ENCODE measurements around the gene U2SURP.
A peak's percentile ranks its signal among the peaks of the same experiment; 100 is the strongest.

Gene U2SURP

GRCh38 chr3:142997330-142997729 is 4.0 kb upstream of the U2SURP start:
- POLR2A ChIA-PET, result interaction anchor here (0.6 kb wide), 1 partner anchor 423 kb away, joined by 3 read pairs; no protein-coding TSS in a partner anchor
- Histone ChIP-seq H3K9me3 (ENCODE audit: control extremely low read depth in 1 of 5, control insufficient read depth in 4 of 5, insufficient read depth in 2 of 5, low read depth in 1 of 5, low read length in 4 of 5) (no peaks in the 10 kb centered on the region), H3K4me3 (ENCODE audit: control insufficient read depth in 1 of 7, extremely low read depth in 1 of 7, insufficient read depth in 4 of 7, low read depth in 2 of 7, low read length in 6 of 7) (no peak overlapping the region), H3K36me3 (ENCODE audit: control insufficient read depth in 4 of 4, insufficient read depth in 4 of 4, low read length in 3 of 4) (no peaks in the 10 kb centered on the region), H3K27ac (ENCODE audit: insufficient read depth in 1 of 2, low read depth in 1 of 2, low read length in 2 of 2, poor library complexity in 1 of 2, severe bottlenecking in 2 of 2) (no peak overlapping the region), H3K27me3 (replicated peaks in 2 of 5; ENCODE audit: control insufficient read depth in 4 of 5, insufficient read depth in 5 of 5, low read length in 4 of 5) (no peaks in the 10 kb centered on the region), H3K4me1 (ENCODE audit: control extremely low read depth in 1 of 4, control insufficient read depth in 4 of 4, insufficient read depth in 4 of 4, low read length in 3 of 4) (peaks cover 7 to 12% (median 10%) of the 10 kb centered on the region in 4 experiments)
- no peak for DNase-seq
- no CpG with 5 or more reads among the region's 2 CpGs for WGBS (ENCODE audit: insufficient coverage)
- CTCF ChIA-PET, result interaction anchor here (0.7 to 1.6 kb wide), 4 partner anchors 16 to 410 kb away, joined by 3 to 4 read pairs (median 3); no protein-coding TSS in a partner anchor

GRCh38 chr3:142998439-142998838 is 2.9 kb upstream of the U2SURP start:
- Histone ChIP-seq H3K9me3 (ENCODE audit: control extremely low read depth in 1 of 5, control insufficient read depth in 4 of 5, insufficient read depth in 2 of 5, low read depth in 1 of 5, low read length in 4 of 5) (no peaks in the 10 kb centered on the region), H3K4me1 (ENCODE audit: control extremely low read depth in 1 of 4, control insufficient read depth in 4 of 4, insufficient read depth in 4 of 4, low read length in 3 of 4) (peaks cover 11 to 22% (median 19%) of the 10 kb centered on the region in 4 experiments), H3K27ac (ENCODE audit: insufficient read depth in 1 of 2, low read depth in 1 of 2, low read length in 2 of 2, poor library complexity in 1 of 2, severe bottlenecking in 2 of 2) (no peak overlapping the region), H3K4me3 (ENCODE audit: control insufficient read depth in 1 of 7, extremely low read depth in 1 of 7, insufficient read depth in 4 of 7, low read depth in 2 of 7, low read length in 6 of 7) (no peak overlapping the region), H3K27me3 (replicated peaks in 2 of 5; ENCODE audit: control insufficient read depth in 4 of 5, insufficient read depth in 5 of 5, low read length in 4 of 5) (no peaks in the 10 kb centered on the region), H3K36me3 (ENCODE audit: control insufficient read depth in 4 of 4, insufficient read depth in 4 of 4, low read length in 3 of 4) (no peaks in the 10 kb centered on the region)
- no peak for DNase-seq
- POLR2A ChIA-PET, result no interaction called here
- CTCF ChIA-PET, result interaction anchor here (1.5 to 1.6 kb wide), 2 partner anchors 170 to 411 kb away, joined by 3 to 4 read pairs; no protein-coding TSS in a partner anchor
- WGBS (ENCODE audit: insufficient coverage), result 88% methylated on average over 1 of the region's 3 CpGs

- Histone ChIP-seq H3K27me3 (replicated peaks in 2 of 5; ENCODE audit: control insufficient read depth in 4 of 5, insufficient read depth in 5 of 5, low read length in 4 of 5) (no peaks in the 10 kb centered on the region), H3K27ac (ENCODE audit: insufficient read depth in 1 of 2, low read depth in 1 of 2, low read length in 2 of 2, poor library complexity in 1 of 2, severe bottlenecking in 2 of 2) (peak overlapping the region in 1 of 2 experiments; percentile 98), H3K4me1 (ENCODE audit: control extremely low read depth in 1 of 4, control insufficient read depth in 4 of 4, insufficient read depth in 4 of 4, low read length in 3 of 4) (peaks cover 11 to 24% (median 20%) of the 10 kb centered on the region in 4 experiments), H3K36me3 (ENCODE audit: control insufficient read depth in 4 of 4, insufficient read depth in 4 of 4, low read length in 3 of 4) (no peaks in the 10 kb centered on the region), H3K9me3 (ENCODE audit: control extremely low read depth in 1 of 5, control insufficient read depth in 4 of 5, insufficient read depth in 2 of 5, low read depth in 1 of 5, low read length in 4 of 5) (no peaks in the 10 kb centered on the region), H3K4me3 (ENCODE audit: control insufficient read depth in 1 of 7, extremely low read depth in 1 of 7, insufficient read depth in 4 of 7, low read depth in 2 of 7, low read length in 6 of 7) (peak overlapping the region in 2 of 7 experiments; percentile 97 to 99)
- POLR2A ChIA-PET, result no interaction called here
- CTCF ChIA-PET, result interaction anchor here (0.5 to 1.7 kb wide), 3 partner anchors 9 to 417 kb away, joined by 3 to 6 read pairs (median 3); no protein-coding TSS in a partner anchor
- DNase-seq, result no peak
- 94% methylated on average over 2 of the region's 4 CpGs for WGBS (ENCODE audit: insufficient coverage)
These were observed 1.5 kb upstream of the U2SURP start for GRCh38 chr3:142999881-143000280.

- no peaks in the 10 kb centered on the region for H3K9me3 ChIP-seq (ENCODE audit: control extremely low read depth in 1 of 5, control insufficient read depth in 4 of 5, insufficient read depth in 2 of 5, low read depth in 1 of 5, low read length in 4 of 5)
- no peaks in the 10 kb centered on the region for H3K27me3 ChIP-seq (replicated peaks in 2 of 5; ENCODE audit: control insufficient read depth in 4 of 5, insufficient read depth in 5 of 5, low read length in 4 of 5)
- H3K27ac ChIP-seq (ENCODE audit: insufficient read depth in 1 of 2, low read depth in 1 of 2, low read length in 2 of 2, poor library complexity in 1 of 2, severe bottlenecking in 2 of 2), result peak overlapping the region; percentile 95 to 98
- WGBS (ENCODE audit: insufficient coverage), result 68% methylated on average over 8 of the region's 10 CpGs
- peaks cover 11 to 24% (median 20%) of the 10 kb centered on the region in 4 experiments for H3K4me1 ChIP-seq (ENCODE audit: control extremely low read depth in 1 of 4, control insufficient read depth in 4 of 4, insufficient read depth in 4 of 4, low read length in 3 of 4)
- H3K4me3 ChIP-seq (ENCODE audit: control insufficient read depth in 1 of 7, extremely low read depth in 1 of 7, insufficient read depth in 4 of 7, low read depth in 2 of 7, low read length in 6 of 7), result peak overlapping the region; percentile 92 to 100 (median 97)
- DNase-seq, result peak in 1 of 3 donors; percentile 13
- ChIA-PET CTCF (interaction anchor here (1.0 to 2.7 kb wide), 4 partner anchors 9 to 172 kb away, joined by 3 to 21 read pairs (median 4); no protein-coding TSS in a partner anchor), POLR2A (interaction anchor here (0.8 kb wide), 1 partner anchor 13 kb away, joined by 3 read pairs; no protein-coding TSS in a partner anchor)
- no peaks in the 10 kb centered on the region for H3K36me3 ChIP-seq (ENCODE audit: control insufficient read depth in 4 of 4, insufficient read depth in 4 of 4, low read length in 3 of 4)
These were observed 842 bp upstream of the U2SURP start for GRCh38 chr3:143000528-143000927.

GRCh38 chr3:143001034-143001368 is 369 bp upstream of the U2SURP start:
- ChIA-PET POLR2A (interaction anchor here (0.8 to 1.2 kb wide), 2 partner anchors 13 to 423 kb away, joined by 3 to 4 read pairs; partner anchors contain the start of gene ATR), CTCF (interaction anchor here (1.0 to 2.7 kb wide), 6 partner anchors 10 to 414 kb away, joined by 3 to 21 read pairs (median 4); no protein-coding TSS in a partner anchor)
- Histone ChIP-seq H3K9me3 (ENCODE audit: control extremely low read depth in 1 of 5, control insufficient read depth in 4 of 5, insufficient read depth in 2 of 5, low read depth in 1 of 5, low read length in 4 of 5) (no peaks in the 10 kb centered on the region), H3K27me3 (replicated peaks in 2 of 5; ENCODE audit: control insufficient read depth in 4 of 5, insufficient read depth in 5 of 5, low read length in 4 of 5) (no peaks in the 10 kb centered on the region), H3K4me3 (ENCODE audit: control insufficient read depth in 1 of 7, extremely low read depth in 1 of 7, insufficient read depth in 4 of 7, low read depth in 2 of 7, low read length in 6 of 7) (peak overlapping the region; percentile 92 to 100 (median 97)), H3K27ac (ENCODE audit: insufficient read depth in 1 of 2, low read depth in 1 of 2, low read length in 2 of 2, poor library complexity in 1 of 2, severe bottlenecking in 2 of 2) (peak overlapping the region; percentile 95 to 98), H3K36me3 (ENCODE audit: control insufficient read depth in 4 of 4, insufficient read depth in 4 of 4, low read length in 3 of 4) (no peaks in the 10 kb centered on the region), H3K4me1 (ENCODE audit: control extremely low read depth in 1 of 4, control insufficient read depth in 4 of 4, insufficient read depth in 4 of 4, low read length in 3 of 4) (peaks cover 11 to 24% (median 20%) of the 10 kb centered on the region in 4 experiments)
- WGBS (ENCODE audit: insufficient coverage), result under 1% methylated on average over 14 of the region's 15 CpGs
- DNase-seq, result no peak

- peaks cover 11 to 24% (median 20%) of the 10 kb centered on the region in 4 experiments for H3K4me1 ChIP-seq (ENCODE audit: control extremely low read depth in 1 of 4, control insufficient read depth in 4 of 4, insufficient read depth in 4 of 4, low read length in 3 of 4)
- H3K27ac ChIP-seq (ENCODE audit: insufficient read depth in 1 of 2, low read depth in 1 of 2, low read length in 2 of 2, poor library complexity in 1 of 2, severe bottlenecking in 2 of 2), result peak overlapping the region; percentile 95 to 98
- POLR2A ChIA-PET, result interaction anchor here (0.6 to 1.2 kb wide), 3 partner anchors 38 to 424 kb away, joined by 4 to 5 read pairs (median 4); partner anchors contain the start of gene ATR
- no peaks in the 10 kb centered on the region for H3K36me3 ChIP-seq (ENCODE audit: control insufficient read depth in 4 of 4, insufficient read depth in 4 of 4, low read length in 3 of 4)
- peak; percentile 16 to 61 (median 52) for DNase-seq
- H3K27me3 ChIP-seq (replicated peaks in 2 of 5; ENCODE audit: control insufficient read depth in 4 of 5, insufficient read depth in 5 of 5, low read length in 4 of 5), result no peaks in the 10 kb centered on the region
- 2% methylated on average over 14 of the region's 19 CpGs for whole genome bisulfite sequencing (ENCODE audit: insufficient coverage)
- no peaks in the 10 kb centered on the region for H3K9me3 ChIP-seq (ENCODE audit: control extremely low read depth in 1 of 5, control insufficient read depth in 4 of 5, insufficient read depth in 2 of 5, low read depth in 1 of 5, low read length in 4 of 5)
- CTCF ChIA-PET, result interaction anchor here (0.5 to 2.7 kb wide), 8 partner anchors 10 to 415 kb away, joined by 3 to 21 read pairs (median 3); no protein-coding TSS in a partner anchor
- H3K4me3 ChIP-seq (ENCODE audit: control insufficient read depth in 1 of 7, extremely low read depth in 1 of 7, insufficient read depth in 4 of 7, low read depth in 2 of 7, low read length in 6 of 7), result peak overlapping the region; percentile 92 to 100 (median 97)
These were observed 828 bp downstream of the U2SURP start for GRCh38 chr3:143002083-143002712.

GRCh38 chr3:143002727-143003126 is 1.4 kb downstream of the U2SURP start:
- H3K27ac ChIP-seq (ENCODE audit: insufficient read depth in 1 of 2, low read depth in 1 of 2, low read length in 2 of 2, poor library complexity in 1 of 2, severe bottlenecking in 2 of 2), result peak overlapping the region; percentile 95 to 98

More at GRCh38 chr3:143002727-143003126, 1.4 kb downstream of the U2SURP start:
- CTCF ChIA-PET, result interaction anchor here (1.1 to 2.7 kb wide), 5 partner anchors 10 to 173 kb away, joined by 3 to 21 read pairs (median 3); no protein-coding TSS in a partner anchor
- H3K9me3 ChIP-seq (ENCODE audit: control extremely low read depth in 1 of 5, control insufficient read depth in 4 of 5, insufficient read depth in 2 of 5, low read depth in 1 of 5, low read length in 4 of 5), result no peaks in the 10 kb centered on the region
- H3K27me3 ChIP-seq (replicated peaks in 2 of 5; ENCODE audit: control insufficient read depth in 4 of 5, insufficient read depth in 5 of 5, low read length in 4 of 5), result no peaks in the 10 kb centered on the region
- peaks cover 11 to 24% (median 20%) of the 10 kb centered on the region in 4 experiments for H3K4me1 ChIP-seq (ENCODE audit: control extremely low read depth in 1 of 4, control insufficient read depth in 4 of 4, insufficient read depth in 4 of 4, low read length in 3 of 4)
- no peaks in the 10 kb centered on the region for H3K36me3 ChIP-seq (ENCODE audit: control insufficient read depth in 4 of 4, insufficient read depth in 4 of 4, low read length in 3 of 4)
- H3K4me3 ChIP-seq (ENCODE audit: control insufficient read depth in 1 of 7, extremely low read depth in 1 of 7, insufficient read depth in 4 of 7, low read depth in 2 of 7, low read length in 6 of 7), result peak overlapping the region in 6 of 7 experiments; percentile 92 to 100 (median 97)
- WGBS (ENCODE audit: insufficient coverage), result 6% methylated on average over 6 of the region's 9 CpGs
- POLR2A ChIA-PET, result no interaction called here
- no peak for DNase-seq

Measured in common myeloid progenitor, CD34-positive (primary cell).